Neural cell (in vitro differentiated cells): ENCODE data around the gene PALMD. TPM values are rescaled to one million over a fixed set of nuclear protein-coding genes. Genes with fewer than 3 reads are reported as not detected.

Experiments used
- H2AFZ ChIP-seq: fragments of 200-600, 300-800 bp; sonication (generic), shearing (Covaris generic); 2 replicates; pipeline ENCODE4 v1.6.0; 2014; ENCODE audit warnings: low read depth, mild to moderate bottlenecking, antibody characterized with exemption, low read length, moderate library complexity
- H3F3A ChIP-seq: fragments of 200-600 bp; shearing (Covaris generic); 2 replicates; pipeline ENCODE4 v1.6.1; 2016; ENCODE audit warnings: mild to moderate bottlenecking, moderate library complexity, mixed read lengths, antibody characterized with exemption, low read length; ENCODE audit not compliant: insufficient read depth, poor library complexity, severe bottlenecking
- H3K27ac ChIP-seq: fragments of 200-600, 300-800 bp; sonication (generic), shearing (Covaris generic); 2 replicates; pipeline ENCODE4 v1.5.1; 2014; ENCODE audit warnings: mild to moderate bottlenecking, low read length, moderate library complexity
- H3K27me3 ChIP-seq: fragments of 300-800, 200-600 bp; sonication (generic), shearing (Covaris generic); 2 replicates; pipeline ENCODE4 v1.6.0; 2014; ENCODE audit warnings: mild to moderate bottlenecking, low read depth, low read length, moderate library complexity; ENCODE audit not compliant: insufficient read depth
- H3K36me3 ChIP-seq: fragments of 300-800, 200-600 bp; sonication (generic), shearing (Covaris generic); 2 replicates; pipeline ENCODE4 v1.5.1; 2014; ENCODE audit warnings: mild to moderate bottlenecking, antibody characterized with exemption, low read length, moderate library complexity; ENCODE audit not compliant: insufficient read depth
- H3K4me2 ChIP-seq: fragments of 300-800, 200-600 bp; sonication (generic), shearing (Covaris generic); 2 replicates; pipeline ENCODE4 v1.6.0; 2014; ENCODE audit warnings: mild to moderate bottlenecking, low read length
- H3K4me3 ChIP-seq: fragments of 300-800, 200-600 bp; sonication (generic), shearing (Covaris generic); 2 replicates; pipeline ENCODE4 v1.5.1; 2014; ENCODE audit warnings: mild to moderate bottlenecking, low read length, moderate library complexity
- H3K79me2 ChIP-seq: fragments of 200-600 bp; shearing (Covaris generic); replicated peaks from 2 replicates; pipeline ENCODE4 v1.6.0; 2014; ENCODE audit warnings: mild to moderate bottlenecking, low read length, moderate library complexity; ENCODE audit not compliant: insufficient read depth
- H3K9ac ChIP-seq: fragments of 300-800, 200-600 bp; sonication (generic), shearing (Covaris generic); 2 replicates; pipeline ENCODE4 v1.6.1; 2016; ENCODE audit warnings: mild to moderate bottlenecking, low read length, mixed read lengths
- H3K9me2 ChIP-seq: fragments of 200-600 bp; shearing (Covaris generic); 2 replicates; pipeline ENCODE4 v1.6.1; 2016; ENCODE audit warnings: mild to moderate bottlenecking, low read length, mixed read lengths; ENCODE audit not compliant: insufficient read depth
- H3K9me3 ChIP-seq: fragments of 200-600, 300-800 bp; sonication (generic), shearing (Covaris generic); 2 replicates; pipeline ENCODE4 v1.6.1; 2016; ENCODE audit warnings: mild to moderate bottlenecking, mixed run types, low read length, moderate library complexity, mixed read lengths
- H4K20me1 ChIP-seq: fragments of 200-600 bp; shearing (Covaris generic); 2 replicates; pipeline ENCODE4 v1.6.1; 2016; ENCODE audit warnings: mild to moderate bottlenecking, mixed run types; ENCODE audit not compliant: insufficient read depth
- EP300 ChIP-seq: fragments of 450-650 bp; conservative IDR thresholded peaks from 2 replicates; pipeline ENCODE4 v1.6.1; 2014; ENCODE audit warnings: antibody characterized with exemption, mild to moderate bottlenecking, moderate library complexity; ENCODE audit not compliant: poor library complexity, severe bottlenecking
- EZH2 ChIP-seq: fragments of 200-600, 300-800 bp; shearing (Covaris generic), sonication (generic); IDR thresholded peaks from 2 replicates; pipeline ENCODE4 v1.6.1; 2014; ENCODE audit warnings: antibody characterized with exemption, low read length, borderline replicate concordance, mild to moderate bottlenecking; ENCODE audit not compliant: insufficient read depth, poor library complexity, severe bottlenecking
- MXI1 ChIP-seq: fragments of 450-650 bp; conservative IDR thresholded peaks from 2 replicates; pipeline ENCODE4 v1.6.1; 2014; ENCODE audit warnings: antibody characterized with exemption, mild to moderate bottlenecking; ENCODE audit not compliant: poor library complexity, severe bottlenecking
- POLR2AphosphoS5 ChIP-seq: IDR thresholded peaks from 2 replicates; pipeline ENCODE4 v1.6.1; 2012
- RAD21 ChIP-seq: fragments of 450-650 bp; conservative IDR thresholded peaks from 2 replicates; pipeline ENCODE4 v1.6.1; 2014; ENCODE audit warnings: antibody characterized with exemption, mild to moderate bottlenecking, moderate library complexity
- SMC3 ChIP-seq: fragments of 450-650 bp; conservative IDR thresholded peaks from 2 replicates; pipeline ENCODE4 v1.6.1; 2014; ENCODE audit warnings: antibody characterized with exemption, mild to moderate bottlenecking, moderate library complexity; ENCODE audit not compliant: poor library complexity
- TAF1 ChIP-seq: IDR thresholded peaks from 2 replicates; pipeline ENCODE4 v1.6.1; 2012; ENCODE audit warnings: low read depth
- polyA plus RNA-seq: library from polyadenylated mRNA; depleted of rRNA; stranded (reverse); fragments of >200 nt; gene quantifications from 2 replicates; pipeline ENCODE4 v1.2.3, GENCODE V29; 2014
- TF ChIP-seq, protein P1 (sequence below): fragments of 450-650 bp; IDR thresholded peaks from 2 replicates; pipeline ENCODE4 v1.5.1; 2014; ENCODE audit warnings: antibody characterized with exemption, mild to moderate bottlenecking, moderate library complexity; ENCODE audit not compliant: poor library complexity, severe bottlenecking
- TF ChIP-seq, protein P2 (sequence below): IDR thresholded peaks from 2 replicates; pipeline ENCODE4 v1.6.1; 2012; ENCODE audit warnings: borderline replicate concordance

Gene PALMD
- polyA plus RNA-seq, 1 donor from 2014 or later = 19.4 TPM

DNA sequence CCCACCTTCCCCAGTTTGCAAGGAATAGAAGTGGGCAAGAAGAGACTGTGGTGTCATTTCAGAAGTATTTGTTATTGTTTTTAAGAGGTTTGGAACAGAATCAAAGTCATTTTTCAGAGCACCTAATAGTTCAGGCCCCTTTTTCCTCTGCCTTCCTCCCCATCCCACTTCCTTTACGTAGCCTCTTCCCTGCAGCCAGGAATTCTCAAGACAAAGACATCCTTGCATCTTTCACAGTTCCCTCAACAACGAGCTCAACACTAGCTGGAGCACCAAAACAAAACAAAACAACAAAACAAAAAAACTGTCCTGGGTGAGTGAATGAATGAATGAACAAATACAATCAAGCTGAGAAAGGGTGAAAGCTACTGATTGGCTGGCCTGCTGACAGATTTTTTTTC lies 7.0 kb downstream of the PALMD start:
- Histone ChIP-seq H3K4me2 (no peak overlapping the region), H3K9me2 (no peaks in the 10 kb centered on the region), H3F3A (no peaks in the 10 kb centered on the region), H3K9me3 (no peaks in the 10 kb centered on the region), H2AFZ (no peak overlapping the region), H3K4me3 (no peak overlapping the region), H3K79me2 (no peaks in the 10 kb centered on the region), H3K36me3 (no peaks in the 10 kb centered on the region), H3K9ac (no peak overlapping the region), H3K27ac (no peak overlapping the region), H3K27me3 (no peaks in the 10 kb centered on the region), H4K20me1 (no peaks in the 10 kb centered on the region)
- TF ChIP-seq POLR2AphosphoS5 (no peak), MXI1 (no peak), EP300 (no peak), TAF1 (no peak), SMC3 (no peak), EZH2 (no peak), RAD21 (no peak)
- TF ChIP-seq, protein P1, sequence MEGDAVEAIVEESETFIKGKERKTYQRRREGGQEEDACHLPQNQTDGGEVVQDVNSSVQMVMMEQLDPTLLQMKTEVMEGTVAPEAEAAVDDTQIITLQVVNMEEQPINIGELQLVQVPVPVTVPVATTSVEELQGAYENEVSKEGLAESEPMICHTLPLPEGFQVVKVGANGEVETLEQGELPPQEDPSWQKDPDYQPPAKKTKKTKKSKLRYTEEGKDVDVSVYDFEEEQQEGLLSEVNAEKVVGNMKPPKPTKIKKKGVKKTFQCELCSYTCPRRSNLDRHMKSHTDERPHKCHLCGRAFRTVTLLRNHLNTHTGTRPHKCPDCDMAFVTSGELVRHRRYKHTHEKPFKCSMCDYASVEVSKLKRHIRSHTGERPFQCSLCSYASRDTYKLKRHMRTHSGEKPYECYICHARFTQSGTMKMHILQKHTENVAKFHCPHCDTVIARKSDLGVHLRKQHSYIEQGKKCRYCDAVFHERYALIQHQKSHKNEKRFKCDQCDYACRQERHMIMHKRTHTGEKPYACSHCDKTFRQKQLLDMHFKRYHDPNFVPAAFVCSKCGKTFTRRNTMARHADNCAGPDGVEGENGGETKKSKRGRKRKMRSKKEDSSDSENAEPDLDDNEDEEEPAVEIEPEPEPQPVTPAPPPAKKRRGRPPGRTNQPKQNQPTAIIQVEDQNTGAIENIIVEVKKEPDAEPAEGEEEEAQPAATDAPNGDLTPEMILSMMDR = no peak
- TF ChIP-seq, protein P2, sequence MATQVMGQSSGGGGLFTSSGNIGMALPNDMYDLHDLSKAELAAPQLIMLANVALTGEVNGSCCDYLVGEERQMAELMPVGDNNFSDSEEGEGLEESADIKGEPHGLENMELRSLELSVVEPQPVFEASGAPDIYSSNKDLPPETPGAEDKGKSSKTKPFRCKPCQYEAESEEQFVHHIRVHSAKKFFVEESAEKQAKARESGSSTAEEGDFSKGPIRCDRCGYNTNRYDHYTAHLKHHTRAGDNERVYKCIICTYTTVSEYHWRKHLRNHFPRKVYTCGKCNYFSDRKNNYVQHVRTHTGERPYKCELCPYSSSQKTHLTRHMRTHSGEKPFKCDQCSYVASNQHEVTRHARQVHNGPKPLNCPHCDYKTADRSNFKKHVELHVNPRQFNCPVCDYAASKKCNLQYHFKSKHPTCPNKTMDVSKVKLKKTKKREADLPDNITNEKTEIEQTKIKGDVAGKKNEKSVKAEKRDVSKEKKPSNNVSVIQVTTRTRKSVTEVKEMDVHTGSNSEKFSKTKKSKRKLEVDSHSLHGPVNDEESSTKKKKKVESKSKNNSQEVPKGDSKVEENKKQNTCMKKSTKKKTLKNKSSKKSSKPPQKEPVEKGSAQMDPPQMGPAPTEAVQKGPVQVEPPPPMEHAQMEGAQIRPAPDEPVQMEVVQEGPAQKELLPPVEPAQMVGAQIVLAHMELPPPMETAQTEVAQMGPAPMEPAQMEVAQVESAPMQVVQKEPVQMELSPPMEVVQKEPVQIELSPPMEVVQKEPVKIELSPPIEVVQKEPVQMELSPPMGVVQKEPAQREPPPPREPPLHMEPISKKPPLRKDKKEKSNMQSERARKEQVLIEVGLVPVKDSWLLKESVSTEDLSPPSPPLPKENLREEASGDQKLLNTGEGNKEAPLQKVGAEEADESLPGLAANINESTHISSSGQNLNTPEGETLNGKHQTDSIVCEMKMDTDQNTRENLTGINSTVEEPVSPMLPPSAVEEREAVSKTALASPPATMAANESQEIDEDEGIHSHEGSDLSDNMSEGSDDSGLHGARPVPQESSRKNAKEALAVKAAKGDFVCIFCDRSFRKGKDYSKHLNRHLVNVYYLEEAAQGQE = no peak

DNA sequence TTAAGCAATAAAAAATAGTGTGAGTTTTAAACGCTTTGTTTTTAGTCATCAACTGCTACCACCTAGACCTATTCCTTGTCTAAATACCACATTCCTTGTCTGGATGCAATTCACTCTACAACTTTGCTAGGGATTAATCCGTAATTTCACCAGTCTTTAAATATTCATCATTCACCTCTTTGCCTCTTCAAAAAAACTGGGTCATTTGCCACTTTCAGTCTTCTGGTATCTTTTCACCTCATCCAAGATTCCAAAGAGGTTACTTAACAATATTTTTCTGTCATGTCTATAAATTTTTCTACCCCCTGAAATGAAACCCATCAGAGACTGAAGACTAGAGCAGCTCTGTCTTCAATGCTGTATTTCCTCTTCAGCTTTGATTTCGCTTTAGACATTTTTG lies 9.5 kb downstream of the PALMD start:
- no peaks in the 10 kb centered on the region for H3K27me3 ChIP-seq
- no peaks in the 10 kb centered on the region for H3K9me2 ChIP-seq
- no peaks in the 10 kb centered on the region for H3K36me3 ChIP-seq
- no peak overlapping the region for H2AFZ ChIP-seq
- H3K27ac ChIP-seq = no peak overlapping the region
- TF ChIP-seq RAD21 = no peak
- no peak for TF ChIP-seq EP300
- no peak for TF ChIP-seq TAF1
- TF ChIP-seq, protein P2 = no peak
- TF ChIP-seq, protein P1 = no peak
- TF ChIP-seq MXI1 = no peak
- TF ChIP-seq POLR2AphosphoS5 = no peak
- TF ChIP-seq SMC3 = no peak
- H4K20me1 ChIP-seq = no peaks in the 10 kb centered on the region
- no peaks in the 10 kb centered on the region for H3K9me3 ChIP-seq
- no peak overlapping the region for H3K4me3 ChIP-seq
- H3K9ac ChIP-seq = no peak overlapping the region
- no peaks in the 10 kb centered on the region for H3K79me2 ChIP-seq
- H3F3A ChIP-seq = no peaks in the 10 kb centered on the region
- no peak overlapping the region for H3K4me2 ChIP-seq
